SU-DHL-6 (cell line): ENCODE measurements around the gene HNF1B.

Experiments
- CTCF ChIP-seq: fragments of 200-600 bp; sonication (generic); IDR thresholded peaks from one replicate; pipeline ENCODE4 v1.5.1; 2017; ENCODE audit warnings: antibody characterized with exemption, mild to moderate bottlenecking, low read length, moderate library complexity; ENCODE audit not compliant: insufficient read depth, poor library complexity, severe bottlenecking
- EZH2phosphoT487 ChIP-seq: fragments of 200-600 bp; sonication (generic), shearing (Covaris generic); conservative IDR thresholded peaks from 2 replicates; pipeline ENCODE4 v1.6.1; 2018; ENCODE audit warnings: mild to moderate bottlenecking, antibody characterized with exemption, low read length, moderate library complexity, mixed read lengths

GRCh38 chr17:37708616-37709212 is 36.1 kb downstream of the HNF1B start:
- TF ChIP-seq CTCF (no peak), EZH2phosphoT487 (no peak)
